Activated CD4-positive, alpha-beta T cell treated with anti-CD3 and anti-CD28 coated beads, Interleukin-2, amount 50 U/mL, for 16 hours (primary cell): ENCODE measurements around the gene ERBB3.
"Not testable (repeated sequence)": the region's sequence is repeated elsewhere in the genome, so short reads cannot be mapped to it uniquely, and the experiment has no call there.

ENCODE experiments used
- DNase-seq: peaks from one replicate; pipeline ENCODE4 v3.0.0-alpha.2; 2020

The ERBB3 gene

GRCh38 chr12:56079723-56080555, at the start of gene ERBB3:
Gene ERBB3, plus strand, starts transcription at chr12:56080165. Its CDS starts 136 bp downstream, at chr12:56080301.
- peak; percentile 65 for DNase-seq

GRCh38 chr12:56031987-56032386, 48.0 kb upstream of the ERBB3 start:
- no peak for DNase-seq

- DNase-seq: no peak
These were observed 45.2 kb upstream of the ERBB3 start for GRCh38 chr12:56034586-56035332.

- DNase-seq: no peak
These were observed 42.8 kb upstream of the ERBB3 start for GRCh38 chr12:56037161-56037560.

- no peak for DNase-seq
These were observed 41.8 kb upstream of the ERBB3 start for GRCh38 chr12:56038022-56038655.

GRCh38 chr12:56040151-56040550, 39.8 kb upstream of the ERBB3 start:
- DNase-seq: peak; percentile 42

GRCh38 chr12:56040963-56041551, 38.9 kb upstream of the ERBB3 start:
- no peak for DNase-seq

GRCh38 chr12:56041552-56042429, 38.2 kb upstream of the ERBB3 start, which contains the start of gene RPS26:
Gene RPS26, plus strand, starts transcription at chr12:56041918. Its CDS starts 249 bp downstream, at chr12:56042167.
- peak; percentile 97 for DNase-seq

GRCh38 chr12:56042430-56042813, 37.5 kb upstream of the ERBB3 start:
- DNase-seq: not testable (repeated sequence)

- DNase-seq: no peak
These were observed 37.1 kb upstream of the ERBB3 start for GRCh38 chr12:56042843-56043242.

- peak; percentile 28 for DNase-seq
These were observed 33.8 kb upstream of the ERBB3 start for GRCh38 chr12:56046027-56046780.

GRCh38 chr12:56053407-56053893, 26.5 kb upstream of the ERBB3 start:
- DNase-seq: no peak

- DNase-seq: not testable (repeated sequence)
These were observed 20.0 kb upstream of the ERBB3 start for GRCh38 chr12:56059964-56060363.

GRCh38 chr12:56061982-56062381, 18.0 kb upstream of the ERBB3 start:
- DNase-seq: no peak

- DNase-seq: no peak
These were observed 17.0 kb upstream of the ERBB3 start for GRCh38 chr12:56062996-56063395.

- no peak for DNase-seq
These were observed 8.3 kb upstream of the ERBB3 start for GRCh38 chr12:56071648-56072047.

GRCh38 chr12:56074396-56074795, 5.6 kb upstream of the ERBB3 start:
- no peak for DNase-seq

GRCh38 chr12:56077966-56078365, 2.0 kb upstream of the ERBB3 start:
- DNase-seq: not testable (repeated sequence)

GRCh38 chr12:56078427-56078826, 1.5 kb upstream of the ERBB3 start:
- no peak for DNase-seq

GRCh38 chr12:56078931-56079722, 838 bp upstream of the ERBB3 start:
- peak; percentile 35 for DNase-seq
